ENCODE results near the gene ADGRV1.

- TF ChIP-seq CTCF (IDR thresholded peaks at IDR 0.05 in 2 of 3, conservative IDR thresholded peaks at IDR 0.05 in 1 of 3; ENCODE audit: insufficient read depth in 2 of 3, low read depth in 1 of 3, low read length in 3 of 3): no peak
- TF ChIP-seq CHD4 (IDR thresholded peaks at IDR 0.05; ENCODE audit: insufficient read depth, insufficient replicate concordance, low read depth, low read length, poor library complexity, severe bottlenecking): no peak
- no peak for TF ChIP-seq JUN (IDR thresholded peaks at IDR 0.05; ENCODE audit: borderline replicate concordance, low read depth, low read length)
- no peak for TF ChIP-seq JUN (CRISPR knock-in tag; IDR thresholded peaks at IDR 0.05; ENCODE audit: borderline replicate concordance)
- TF ChIP-seq CHD2 (IDR thresholded peaks at IDR 0.05; ENCODE audit: low read depth, low read length): no peak
- no peak for TF ChIP-seq FOXM1 (IDR thresholded peaks at IDR 0.05; ENCODE audit: low read depth)
- no peak for TF ChIP-seq FOXM1 (CRISPR knock-in tag; IDR thresholded peaks at IDR 0.05; ENCODE audit: low read depth)
- 0 out of 2 replicates have a peak, but pooled peaks have one; percentile 36 for TF ChIP-seq POLR2AphosphoS5 (IDR thresholded peaks at IDR 0.05; ENCODE audit: control insufficient read depth, insufficient read depth, low read depth, low read length)
- no peak for TF ChIP-seq BDP1 (IDR thresholded peaks at IDR 0.05; ENCODE audit: insufficient read depth, insufficient read length)
- TF ChIP-seq ZNF407 (IDR thresholded peaks at IDR 0.05; ENCODE audit: low read depth): no peak
- no peak for TF ChIP-seq SIN3A (IDR thresholded peaks at IDR 0.05; ENCODE audit: borderline replicate concordance in 2 of 2, control insufficient read depth in 1 of 2, low read depth in 2 of 2, low read length in 2 of 2)
- no peak for TF ChIP-seq NR3C1 (CRISPR knock-in tag; IDR thresholded peaks at IDR 0.05)
- no peak for TF ChIP-seq ELF4 (CRISPR knock-in tag; IDR thresholded peaks at IDR 0.05)
- no peak for TF ChIP-seq ZNF639 (CRISPR knock-in tag; conservative IDR thresholded peaks at IDR 0.05 in 1 of 2, IDR thresholded peaks at IDR 0.05 in 1 of 2)
Observed at GRCh38 chr5:90747175-90747574, 188.6 kb downstream of the ADGRV1 start.

Measured in K562 (cell line).